SIG-M5 (cell line): ENCODE measurements around the gene BTBD6.

ENCODE experiments used
- DNase-seq: peaks from one replicate; lab custom pipeline; 2025; lab: John Stamatoyannopoulos, UW

Gene BTBD6

GRCh38 chr14:105229099-105229655 lies 19.2 kb upstream of the BTBD6 start:
- no peak for DNase-seq

- no peak for DNase-seq
Measured at GRCh38 chr14:105240811-105241576, 7.3 kb upstream of the BTBD6 start.

- no peak for DNase-seq
Measured at GRCh38 chr14:105241641-105242040, 6.7 kb upstream of the BTBD6 start.

- no peak for DNase-seq
Measured at GRCh38 chr14:105244334-105244733, 4.0 kb upstream of the BTBD6 start.

GRCh38 chr14:105247026-105247425 lies 1.3 kb upstream of the BTBD6 start:
- DNase-seq, result no peak

GRCh38 chr14:105247715-105248367 lies 492 bp upstream of the BTBD6 start:
- DNase-seq, result no peak

GRCh38 chr14:105249182-105250007 lies 1.1 kb downstream of the BTBD6 start:
- no peak for DNase-seq

- DNase-seq, result no peak
Measured at GRCh38 chr14:105250008-105250366, 1.7 kb downstream of the BTBD6 start.

- DNase-seq, result no peak
Measured at GRCh38 chr14:105250986-105251385, 2.7 kb downstream of the BTBD6 start.

GRCh38 chr14:105251920-105252319 lies 3.6 kb downstream of the BTBD6 start:
- DNase-seq, result no peak

- DNase-seq, result no peak
Measured at GRCh38 chr14:105252552-105253328, 4.4 kb downstream of the BTBD6 start.

GRCh38 chr14:105253329-105253682 lies 5.0 kb downstream of the BTBD6 start:
- DNase-seq, result no peak

GRCh38 chr14:105255021-105255507 lies 6.7 kb downstream of the BTBD6 start:
- no peak for DNase-seq

GRCh38 chr14:105256292-105256960 lies 8.1 kb downstream of the BTBD6 start:
- DNase-seq, result no peak

- DNase-seq, result no peak
Measured at GRCh38 chr14:105257464-105257863, 9.1 kb downstream of the BTBD6 start.

GRCh38 chr14:105258846-105259245 lies 10.5 kb downstream of the BTBD6 start:
- no peak for DNase-seq

GRCh38 chr14:105260959-105261358 lies 12.6 kb downstream of the BTBD6 start:
- DNase-seq, result no peak

- DNase-seq, result no peak
Measured at GRCh38 chr14:105261781-105262180, 13.4 kb downstream of the BTBD6 start.

- no peak for DNase-seq
Measured at GRCh38 chr14:105267820-105268548, 19.7 kb downstream of the BTBD6 start.

GRCh38 chr14:105268736-105269354 lies 20.5 kb downstream of the BTBD6 start:
- DNase-seq, result no peak
